ENCODE data around the gene EVA1C. TPM values are rescaled to one million over a fixed set of nuclear protein-coding genes. Genes with fewer than 3 reads are reported as not detected.

The EVA1C gene
- total RNA-seq, 6 donors from 2014 or later, result 40.2 to 75.6 (median 55.7) TPM

DNA sequence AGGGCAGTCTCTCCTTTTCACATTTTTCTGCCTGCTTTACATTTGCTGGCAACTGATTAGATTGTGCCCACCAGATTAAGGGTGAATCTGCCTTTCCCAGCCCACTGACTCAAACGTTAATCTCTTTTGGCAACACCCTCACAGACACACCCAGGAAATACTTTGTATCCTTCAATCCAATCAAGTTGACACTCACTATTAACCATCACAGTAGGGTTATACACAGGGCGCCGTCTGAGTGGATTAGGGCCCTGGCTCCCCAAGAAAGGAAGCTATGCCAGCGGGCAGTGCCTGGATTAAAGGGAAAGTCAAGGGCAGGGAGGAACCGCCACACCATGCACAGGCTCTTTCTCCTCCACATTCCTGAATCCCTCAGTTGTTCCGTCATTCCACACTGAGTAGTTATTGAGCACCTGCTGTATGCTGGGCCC is 56.2 kb downstream of the EVA1C start:
- no peak for ATAC-seq (ENCODE audit: low FRiP score in 2 of 2)
- H3K4me3 ChIP-seq, result no peak overlapping the region
- peaks cover 0 to 69% (median 36%) of the 10 kb centered on the region in 4 donors for H3K36me3 ChIP-seq
- TF ChIP-seq, protein P1, sequence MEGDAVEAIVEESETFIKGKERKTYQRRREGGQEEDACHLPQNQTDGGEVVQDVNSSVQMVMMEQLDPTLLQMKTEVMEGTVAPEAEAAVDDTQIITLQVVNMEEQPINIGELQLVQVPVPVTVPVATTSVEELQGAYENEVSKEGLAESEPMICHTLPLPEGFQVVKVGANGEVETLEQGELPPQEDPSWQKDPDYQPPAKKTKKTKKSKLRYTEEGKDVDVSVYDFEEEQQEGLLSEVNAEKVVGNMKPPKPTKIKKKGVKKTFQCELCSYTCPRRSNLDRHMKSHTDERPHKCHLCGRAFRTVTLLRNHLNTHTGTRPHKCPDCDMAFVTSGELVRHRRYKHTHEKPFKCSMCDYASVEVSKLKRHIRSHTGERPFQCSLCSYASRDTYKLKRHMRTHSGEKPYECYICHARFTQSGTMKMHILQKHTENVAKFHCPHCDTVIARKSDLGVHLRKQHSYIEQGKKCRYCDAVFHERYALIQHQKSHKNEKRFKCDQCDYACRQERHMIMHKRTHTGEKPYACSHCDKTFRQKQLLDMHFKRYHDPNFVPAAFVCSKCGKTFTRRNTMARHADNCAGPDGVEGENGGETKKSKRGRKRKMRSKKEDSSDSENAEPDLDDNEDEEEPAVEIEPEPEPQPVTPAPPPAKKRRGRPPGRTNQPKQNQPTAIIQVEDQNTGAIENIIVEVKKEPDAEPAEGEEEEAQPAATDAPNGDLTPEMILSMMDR (IDR thresholded peaks at IDR 0.05), result no peak
- no peak for TF ChIP-seq EP300 (IDR thresholded peaks at IDR 0.05)
- TF ChIP-seq POLR2AphosphoS5 (IDR thresholded peaks at IDR 0.05), result no peak
- no peak for TF ChIP-seq POLR2A (IDR thresholded peaks at IDR 0.05)
- 79 to 81% methylated on average over 4 to 6 of the region's 6 CpGs for WGBS, 2 donors
- no peaks in the 10 kb centered on the region for H3K9me3 ChIP-seq
- H3K27me3 ChIP-seq, result no peaks in the 10 kb centered on the region
- DNase-seq, result no peak
- H3K27ac ChIP-seq, result no peak overlapping the region
- peaks cover 0 to 2% (median 0%) of the 10 kb centered on the region in 4 donors for H3K4me1 ChIP-seq

- peaks cover 0 to 73% (median 42%) of the 10 kb centered on the region in 4 donors for H3K36me3 ChIP-seq
- no peaks in the 10 kb centered on the region for H3K9me3 ChIP-seq
- H3K27me3 ChIP-seq, result no peaks in the 10 kb centered on the region
- 93 to 98% methylated on average over 5 of the region's 5 CpGs for WGBS, 2 donors
- no peak for DNase-seq
- peaks cover 0 to 2% (median under 1%) of the 10 kb centered on the region in 4 donors for H3K4me1 ChIP-seq
- TF ChIP-seq EP300 (IDR thresholded peaks at IDR 0.05) (no peak), POLR2A (IDR thresholded peaks at IDR 0.05) (no peak), POLR2AphosphoS5 (IDR thresholded peaks at IDR 0.05) (no peak)
- TF ChIP-seq, protein P1 (IDR thresholded peaks at IDR 0.05), result no peak
- no peak for ATAC-seq (ENCODE audit: low FRiP score in 2 of 2)
- H3K27ac ChIP-seq, result no peak overlapping the region
- H3K4me3 ChIP-seq, result no peak overlapping the region
Observed at GRCh38 chr21:32469628-32470027, 57.1 kb downstream of the EVA1C start.

DNA sequence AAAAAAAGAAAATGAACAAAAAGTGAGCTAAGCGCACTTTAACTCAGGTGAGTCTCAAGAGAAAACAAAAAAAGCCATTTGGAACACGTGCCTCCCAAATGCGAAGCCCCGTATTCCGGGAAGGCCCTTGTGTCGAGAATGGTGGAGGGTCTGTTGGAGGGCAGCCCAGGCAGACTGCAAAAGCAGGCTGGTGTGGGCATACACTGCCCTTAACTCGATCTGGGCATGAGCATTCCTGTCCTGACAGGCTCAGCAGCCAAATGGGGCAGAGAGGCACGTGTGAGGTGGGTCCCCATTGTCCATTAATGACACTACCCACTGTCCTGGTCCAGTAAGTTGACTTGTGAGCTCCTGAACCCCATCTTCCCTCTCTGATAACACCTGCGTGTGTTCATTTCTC is 57.7 kb downstream of the EVA1C start:
- Histone ChIP-seq H3K36me3 (peaks cover 0 to 72% (median 42%) of the 10 kb centered on the region in 4 donors), H3K4me1 (peaks cover 0 to 7% (median 6%) of the 10 kb centered on the region in 4 donors), H3K27ac (no peak overlapping the region), H3K27me3 (no peaks in the 10 kb centered on the region), H3K9me3 (no peaks in the 10 kb centered on the region), H3K4me3 (no peak overlapping the region)
- TF ChIP-seq, protein P1 (IDR thresholded peaks at IDR 0.05), result no peak
- TF ChIP-seq POLR2AphosphoS5 (IDR thresholded peaks at IDR 0.05) (no peak), POLR2A (IDR thresholded peaks at IDR 0.05) (no peak), EP300 (IDR thresholded peaks at IDR 0.05) (no peak)
- WGBS, 2 donors, result 90 to 95% methylated on average over 9 of the region's 9 CpGs
- no peak for DNase-seq
- ATAC-seq (ENCODE audit: low FRiP score in 2 of 2), result no peak

- Histone ChIP-seq H3K4me1 (peaks cover 8 to 22% (median 18%) of the 10 kb centered on the region in 4 donors), H3K27me3 (no peaks in the 10 kb centered on the region), H3K36me3 (peaks cover 0 to 63% (median 40%) of the 10 kb centered on the region in 4 donors), H3K9me3 (no peaks in the 10 kb centered on the region), H3K4me3 (no peak overlapping the region), H3K27ac (no peak overlapping the region)
- 95% methylated on average over 13 to 17 of the region's 17 CpGs for WGBS, 2 donors
- ATAC-seq (ENCODE audit: low FRiP score in 2 of 2) (no peak), DNase-seq (no peak)
- TF ChIP-seq, protein P1 (IDR thresholded peaks at IDR 0.05), result no peak
- TF ChIP-seq EP300 (IDR thresholded peaks at IDR 0.05), result no peak
- TF ChIP-seq POLR2AphosphoS5 (IDR thresholded peaks at IDR 0.05), result no peak
- TF ChIP-seq POLR2A (IDR thresholded peaks at IDR 0.05), result no peak
Observed at GRCh38 chr21:32472890-32473765, 60.6 kb downstream of the EVA1C start.

Data from upper lobe of left lung (tissue), 6 donors.